Femur (tissue), 1 donor: ENCODE measurements around the gene GCC1.
"Not testable (repeated sequence)": the region's sequence is repeated elsewhere in the genome, so short reads cannot be mapped to it uniquely, and the experiment has no call there.

Source experiments
- DNase-seq: peaks from one replicate; pipeline ENCODE4 v3.0.0-alpha.2; 2017

GCC1 gene

GRCh38 chr7:127588697-127589482, 3.5 kb upstream of the GCC1 start:
- DNase-seq, result peak; percentile 64

DNA sequence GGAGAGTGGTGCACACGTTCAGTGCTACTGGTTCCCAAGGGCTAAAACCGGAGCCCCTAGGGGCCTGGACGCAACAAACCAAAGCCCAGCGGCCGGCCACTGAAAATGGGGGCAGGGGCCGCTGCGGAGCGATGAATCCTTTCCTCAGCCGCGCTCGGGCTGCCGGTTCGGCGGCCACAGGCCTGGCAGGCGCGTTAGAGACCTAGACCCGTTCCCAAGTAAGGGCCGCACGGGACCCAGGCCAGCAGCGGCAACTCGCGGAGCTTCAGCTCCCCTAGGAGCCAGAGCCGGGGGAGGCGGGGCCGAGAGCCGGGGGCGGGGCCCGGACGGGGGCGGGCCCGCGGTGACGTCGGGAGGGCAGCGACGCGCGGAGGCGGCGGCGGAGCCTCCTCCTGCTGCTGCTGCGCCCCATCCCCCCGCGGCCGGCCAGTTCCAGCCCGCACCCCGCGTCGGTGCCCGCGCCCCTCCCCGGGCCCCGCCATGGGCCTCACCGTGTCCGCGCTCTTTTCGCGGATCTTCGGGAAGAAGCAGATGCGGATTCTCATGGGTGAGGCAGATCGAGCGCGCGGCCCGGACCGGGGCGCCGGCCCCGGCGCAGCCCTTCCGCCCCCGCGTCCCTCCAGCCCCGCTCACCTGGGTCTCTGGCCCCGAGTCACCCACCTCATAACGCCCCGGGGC, 2.8 kb upstream of the GCC1 start, which contains the start of gene ARF5:
Gene ARF5, plus strand, starts transcription at position 393 of the 678 bp plus-strand sequence. Its CDS starts 88 bp downstream, at position 481.
- DNase-seq, result peak; percentile 95

DNA sequence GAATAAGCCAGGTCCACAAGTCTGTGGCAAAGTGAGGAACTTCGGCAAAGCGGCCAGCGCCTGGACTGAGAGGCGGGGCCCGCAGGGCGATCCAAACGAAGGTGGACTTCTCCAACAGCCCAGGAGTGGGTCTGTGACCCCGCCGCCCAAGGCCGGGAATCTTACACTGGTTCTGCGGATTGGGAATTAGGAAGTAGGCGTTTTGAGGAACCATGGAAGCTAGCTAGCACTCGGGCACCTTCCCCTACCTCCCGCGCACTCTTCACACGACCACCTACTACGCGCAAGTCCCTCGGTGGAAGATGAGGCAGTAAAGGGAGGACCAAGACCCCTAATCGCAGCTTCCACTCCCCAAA, 2.2 kb upstream of the GCC1 start:
- no peak for DNase-seq

DNA sequence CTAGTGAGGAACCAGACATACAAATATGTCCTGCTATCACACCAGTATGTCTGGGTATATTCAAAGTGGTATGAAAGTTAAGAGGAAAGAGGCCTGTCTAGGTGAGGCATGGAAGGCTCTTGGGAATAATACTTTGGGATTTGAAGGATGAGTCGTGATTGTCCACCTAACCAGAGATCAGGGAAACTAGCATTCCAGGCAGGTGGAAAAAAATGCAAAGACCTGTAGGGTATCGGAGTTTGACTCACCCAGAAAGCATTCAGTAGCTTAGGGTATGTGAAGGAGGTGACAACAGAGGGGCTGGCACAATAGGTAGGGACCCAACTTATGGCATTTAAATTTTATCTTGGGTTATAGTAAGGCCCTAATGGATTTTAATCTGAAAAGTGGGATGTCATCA, 950 bp upstream of the GCC1 start:
- no peak for DNase-seq

GRCh38 chr7:127584648-127585043, 750 bp downstream of the GCC1 start:
- no peak for DNase-seq

DNA sequence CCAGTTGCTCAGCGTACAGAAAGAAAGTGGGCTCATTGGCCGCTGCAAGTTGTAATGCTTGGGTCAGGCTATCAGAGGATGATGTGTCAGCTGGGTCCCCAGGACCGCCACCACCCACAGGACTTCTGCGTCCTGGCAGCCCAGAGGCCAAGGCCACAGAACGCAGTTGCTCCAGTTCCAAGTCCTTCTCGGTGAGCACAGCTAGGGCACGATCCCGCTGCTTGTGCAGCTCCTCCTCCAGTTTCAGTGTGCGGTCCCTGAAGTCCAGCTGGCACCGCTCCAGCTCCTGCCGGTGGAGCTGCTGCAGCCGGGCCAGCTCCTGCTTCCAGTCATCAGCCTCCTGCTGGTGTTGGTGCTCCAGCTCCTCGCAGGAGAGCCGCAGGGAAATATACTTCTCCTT, 3.0 kb downstream of the GCC1 start:
- DNase-seq, result no peak

- no peak for DNase-seq
Observed at GRCh38 chr7:127581716-127582115, 3.7 kb downstream of the GCC1 start.

DNA sequence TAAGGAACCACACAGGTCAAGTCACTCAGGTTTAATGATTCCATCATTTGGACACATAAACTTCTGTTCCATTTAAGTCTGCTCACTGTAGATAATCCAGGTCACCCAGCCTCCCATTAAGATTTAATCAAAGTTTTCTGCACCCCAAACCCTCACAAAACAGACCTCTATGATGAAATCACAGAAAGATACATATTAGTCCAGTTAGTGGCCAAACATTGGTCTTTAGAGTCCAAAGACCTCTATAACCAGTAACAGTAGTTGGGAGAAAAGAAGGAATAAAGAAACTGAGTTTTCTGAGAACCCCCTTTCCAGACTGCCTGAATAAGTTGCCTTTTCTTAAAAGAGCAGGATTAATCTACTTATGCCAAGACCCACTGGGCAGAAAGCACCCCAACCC, 4.8 kb downstream of the GCC1 start:
- no peak for DNase-seq

DNA sequence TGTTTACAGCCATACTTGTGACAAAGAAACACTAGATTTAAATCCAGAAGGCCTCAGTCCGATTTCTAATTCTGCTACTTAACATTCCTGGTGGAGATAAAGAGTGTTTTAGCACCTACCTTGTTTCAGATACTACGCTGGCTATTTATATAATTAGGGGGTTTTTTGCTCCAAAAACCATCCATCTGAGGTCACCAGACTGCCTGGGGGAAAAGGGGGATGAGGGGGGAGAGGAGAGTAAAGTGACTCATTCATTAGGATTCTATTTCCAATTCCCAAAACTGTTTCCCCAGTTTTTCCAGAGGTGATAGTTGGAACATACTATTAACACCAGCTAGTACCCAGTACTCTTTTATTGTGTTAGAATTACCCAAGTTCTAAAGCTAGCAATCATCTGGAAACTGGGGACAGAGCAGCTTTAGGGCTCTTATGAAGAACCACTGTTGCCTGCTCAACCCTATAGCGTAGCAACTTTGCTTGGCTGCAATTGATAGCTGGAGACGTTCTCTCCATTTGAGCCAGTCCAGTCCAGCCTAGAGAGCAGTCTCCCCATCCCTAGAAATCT, 6.6 kb downstream of the GCC1 start:
- no peak for DNase-seq

- no peak for DNase-seq
Observed at GRCh38 chr7:127578036-127578684, 7.2 kb downstream of the GCC1 start.

GRCh38 chr7:127571741-127572505, 13.5 kb downstream of the GCC1 start:
- DNase-seq, result no peak

GRCh38 chr7:127568034-127568433, 17.4 kb downstream of the GCC1 start:
- DNase-seq, result not testable (repeated sequence)

GRCh38 chr7:127566242-127566641, 19.2 kb downstream of the GCC1 start:
- no peak for DNase-seq

DNA sequence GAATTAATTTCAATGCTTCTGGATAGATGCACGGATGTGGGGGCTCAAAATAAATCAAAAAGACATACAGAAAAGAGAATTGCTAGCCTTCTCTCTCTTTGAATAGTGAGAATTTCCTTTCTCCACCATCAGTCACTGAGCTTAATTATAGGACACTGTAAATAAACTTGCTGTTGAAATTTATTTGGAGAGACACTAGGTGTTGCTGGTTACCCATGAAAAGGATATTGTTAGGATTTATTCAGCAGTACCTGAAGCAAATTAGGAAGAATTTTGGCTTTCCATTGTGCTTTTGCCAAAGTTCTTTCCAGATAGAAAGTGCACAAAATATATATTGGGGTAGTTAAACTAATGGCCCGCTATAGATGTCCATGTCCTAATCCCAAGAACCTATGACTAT, 27.6 kb downstream of the GCC1 start:
- DNase-seq, result no peak

- no peak for DNase-seq
Observed at GRCh38 chr7:127556404-127556803, 29.0 kb downstream of the GCC1 start.

DNA sequence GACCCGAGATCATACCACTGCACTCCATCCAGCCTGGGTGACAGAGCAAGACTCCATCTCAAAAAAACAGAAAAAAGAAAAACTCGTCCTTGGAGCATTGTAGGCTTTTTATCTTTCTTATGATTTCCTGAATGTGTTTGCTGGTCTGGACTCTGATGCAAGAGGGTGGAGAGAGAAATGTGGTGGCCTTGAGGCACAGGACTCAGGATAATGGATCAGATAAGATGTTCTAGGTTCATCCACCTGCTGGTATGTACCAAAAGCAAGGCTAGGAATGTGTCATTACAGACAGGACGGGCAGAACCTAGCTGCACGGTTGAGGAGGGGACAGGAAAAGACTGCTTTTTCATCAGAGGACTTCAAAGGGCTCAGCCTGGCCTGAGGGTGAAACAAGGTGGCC, 33.5 kb downstream of the GCC1 start:
- no peak for DNase-seq

- DNase-seq, result no peak
Observed at GRCh38 chr7:127550247-127550646, 35.1 kb downstream of the GCC1 start.

DNA sequence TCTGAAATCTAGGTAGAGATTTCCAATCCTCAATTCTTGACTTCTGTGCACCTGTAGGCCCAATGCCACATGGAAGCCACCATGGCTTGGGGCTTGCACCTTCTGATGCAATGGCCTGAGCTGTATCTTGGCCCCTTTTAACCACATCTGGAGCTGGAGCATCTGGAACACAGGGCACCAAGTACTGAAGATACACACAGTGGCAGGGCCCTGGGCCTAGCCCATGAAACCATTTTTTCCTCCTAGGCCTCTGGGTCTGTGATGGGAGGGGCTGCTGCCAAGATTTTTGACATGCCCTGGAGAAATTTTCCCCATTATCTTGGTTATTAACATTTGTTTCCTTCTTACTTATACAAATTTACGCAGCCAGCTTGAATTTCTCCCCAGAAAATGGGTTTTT, 39.1 kb downstream of the GCC1 start:
- DNase-seq, result no peak

GRCh38 chr7:127541548-127541947, 43.8 kb downstream of the GCC1 start:
- no peak for DNase-seq

DNA sequence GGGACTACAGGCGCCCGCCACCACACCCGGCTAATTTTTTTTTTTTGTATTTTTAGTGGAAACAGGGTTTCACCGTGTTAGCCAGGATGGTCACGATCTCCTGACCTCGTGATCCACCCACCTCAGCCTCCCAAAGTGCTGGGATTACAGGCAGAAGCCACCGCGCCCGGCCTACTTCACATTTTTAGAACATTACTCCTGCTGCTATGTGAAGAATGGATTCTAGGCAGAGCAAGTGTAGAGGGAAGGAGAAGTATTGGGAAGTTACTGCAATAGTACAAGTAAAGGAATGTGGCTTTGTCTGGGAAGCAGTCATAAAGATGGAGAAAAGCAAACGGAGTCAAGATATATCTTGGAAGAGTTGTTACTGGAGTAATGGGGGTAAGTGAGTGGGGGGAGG, 44.9 kb downstream of the GCC1 start:
- DNase-seq, result not testable (repeated sequence)

DNA sequence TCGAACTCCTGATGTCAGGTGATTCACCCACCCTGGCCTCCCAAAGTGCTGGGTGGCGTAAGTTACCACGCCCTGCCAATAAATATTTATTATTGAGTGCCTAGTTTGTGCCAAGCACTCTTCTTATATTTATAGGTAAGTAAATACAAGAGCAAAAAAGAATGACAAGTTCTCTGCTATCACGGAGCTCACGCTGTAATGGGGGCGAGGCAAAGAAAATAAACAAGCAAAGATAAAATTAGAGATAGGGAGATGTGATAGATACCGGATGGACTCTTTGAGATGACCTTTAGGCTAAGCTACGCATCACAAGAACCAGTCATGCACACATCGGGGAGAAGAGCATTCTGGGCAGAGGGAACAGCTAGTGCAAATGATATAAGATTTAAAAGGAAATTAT, 46.3 kb downstream of the GCC1 start:
- DNase-seq, result no peak

- no peak for DNase-seq
Observed at GRCh38 chr7:127536741-127537140, 48.7 kb downstream of the GCC1 start.

- no peak for DNase-seq
Observed at GRCh38 chr7:127536394-127536691, 49.1 kb downstream of the GCC1 start.
